ENCODE measurements around the gene ENTPD2.

- TF ChIP-seq CTCF (IDR thresholded peaks at IDR 0.05) (peak in 2 of 6 experiments; percentile 24 to 43), POLR2A (IDR thresholded peaks at IDR 0.05) (no peak), POLR2AphosphoS5 (IDR thresholded peaks at IDR 0.05) (no peak)
Observed at GRCh38 chr9:137070906-137071275, 17.0 kb upstream of the ENTPD2 start.

Data from upper lobe of left lung (tissue), 4 donors.